IPS-18c (cell line): ENCODE data around the gene EIF2AK2.

Experiments used
- H3K4me3 ChIP-seq: 2 replicates; pipeline ENCODE4 v1.7.0; 2013; ENCODE audit warnings: low read depth, mild to moderate bottlenecking, low read length, moderate library complexity; ENCODE audit not compliant: insufficient read depth
- H3K9me3 ChIP-seq: one replicate; pipeline ENCODE4 v1.6.1; 2013; ENCODE audit warnings: mild to moderate bottlenecking, low read length, moderate library complexity; ENCODE audit not compliant: control insufficient read depth, insufficient read depth

The EIF2AK2 gene

GRCh38 chr2:37083873-37084794 is 72.6 kb downstream of the EIF2AK2 start, which contains the start of the genes GPATCH11 and HEATR5B:
TSS of gene GPATCH11 (plus strand) at chr2:37084518. CDS start at chr2:37088382, 3,864 bp downstream.
TSS of gene HEATR5B (minus strand) at chr2:37084372. CDS start at chr2:37083414, 958 bp downstream.
- peak within 1 kb of the TSS; percentile 92 for H3K4me3 ChIP-seq
- H3K9me3 ChIP-seq: no peaks in the 10 kb centered on the region

DNA sequence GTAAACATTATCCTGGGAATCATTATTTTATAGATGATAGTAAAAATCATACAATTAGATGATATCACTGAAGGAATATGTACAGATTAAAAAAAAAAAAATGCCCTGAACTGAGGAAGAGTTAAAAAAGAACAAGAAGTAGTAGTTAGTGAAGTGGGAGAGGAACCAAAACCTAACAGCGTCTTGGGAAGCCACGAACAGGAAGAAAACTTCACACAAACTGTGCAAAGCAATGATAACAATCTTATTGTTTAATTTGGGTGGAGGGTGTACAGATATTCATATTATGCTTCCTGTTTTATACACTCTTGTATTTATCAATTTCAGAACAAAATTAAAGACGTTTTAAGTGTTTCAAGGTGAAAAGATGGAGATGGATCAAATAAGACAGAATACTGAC is 76.1 kb downstream of the EIF2AK2 start:
- no peaks in the 10 kb centered on the region for H3K9me3 ChIP-seq
- no peak overlapping the region for H3K4me3 ChIP-seq

DNA sequence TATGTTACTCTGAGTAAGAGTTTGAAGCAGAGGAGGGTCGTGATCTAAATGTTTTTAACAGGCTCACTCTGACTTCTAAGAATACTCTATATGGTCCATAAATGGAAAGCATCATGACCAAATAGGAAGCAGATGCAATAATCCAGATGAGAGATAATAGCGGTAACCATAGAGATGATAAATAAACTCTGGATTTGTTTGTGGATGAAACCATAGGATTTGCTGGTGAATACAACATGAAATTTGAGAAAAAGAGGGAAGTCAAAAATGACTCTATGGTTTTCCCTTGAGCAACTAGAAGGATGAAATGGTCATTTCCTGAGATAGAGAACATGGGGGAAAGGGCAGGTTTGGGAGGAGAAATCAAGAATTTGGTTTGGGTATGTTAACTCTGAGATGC is 76.5 kb downstream of the EIF2AK2 start:
- no peak overlapping the region for H3K4me3 ChIP-seq
- H3K9me3 ChIP-seq: no peaks in the 10 kb centered on the region

DNA sequence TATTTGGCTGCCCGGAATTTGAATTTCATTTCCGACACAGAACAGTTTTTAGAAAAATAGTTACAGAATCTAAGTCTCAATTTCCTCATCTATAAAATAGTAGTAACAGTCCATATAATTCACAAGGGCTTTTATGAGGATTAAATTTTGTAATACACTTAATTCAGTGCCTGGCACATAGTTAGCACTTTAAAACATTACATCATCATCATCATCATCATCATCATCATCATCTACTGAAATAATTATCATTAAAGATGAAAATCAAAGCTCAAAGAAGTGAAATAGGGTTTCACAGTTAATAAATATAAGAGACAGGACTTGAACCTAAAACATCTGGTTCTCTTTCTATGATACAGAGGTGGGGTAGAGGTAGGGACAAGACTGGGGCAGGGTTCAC is 85.8 kb downstream of the EIF2AK2 start:
- Histone ChIP-seq H3K9me3 (no peaks in the 10 kb centered on the region), H3K4me3 (no peak overlapping the region)

GRCh38 chr2:37068686-37069085 is 88.1 kb downstream of the EIF2AK2 start:
- Histone ChIP-seq H3K4me3 (no peak overlapping the region), H3K9me3 (no peaks in the 10 kb centered on the region)

GRCh38 chr2:37061776-37062175 is 95.0 kb downstream of the EIF2AK2 start:
- Histone ChIP-seq H3K9me3 (no peaks in the 10 kb centered on the region), H3K4me3 (no peak overlapping the region)

GRCh38 chr2:37061013-37061711 is 95.6 kb downstream of the EIF2AK2 start:
- H3K4me3 ChIP-seq: no peak overlapping the region

DNA sequence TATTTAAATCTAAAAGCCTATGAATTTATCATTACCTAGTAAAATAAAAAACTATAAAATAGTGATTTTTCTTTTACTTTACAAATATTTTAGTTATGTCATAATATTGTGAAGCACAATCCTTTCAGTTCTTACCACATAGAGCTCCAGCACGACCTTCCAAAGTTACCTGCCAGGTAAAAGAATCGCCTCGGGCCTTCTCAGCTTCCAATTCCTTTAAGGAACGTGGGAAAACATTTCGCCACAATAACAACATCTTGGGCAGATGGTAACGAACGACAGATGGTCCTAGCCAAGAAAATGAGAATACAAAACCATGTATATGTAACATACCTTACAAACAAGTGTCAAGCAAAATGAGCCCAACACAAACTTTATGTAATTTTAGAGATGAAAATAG is 96.3 kb downstream of the EIF2AK2 start:
- Histone ChIP-seq H3K4me3 (no peak overlapping the region), H3K9me3 (no peaks in the 10 kb centered on the region)

More at GRCh38 chr2:37061013-37061711, 95.6 kb downstream of the EIF2AK2 start:
- H3K9me3 ChIP-seq: no peaks in the 10 kb centered on the region

- Histone ChIP-seq H3K9me3 (no peaks in the 10 kb centered on the region), H3K4me3 (no peak overlapping the region)
Observed at GRCh38 chr2:37059841-37060240, 96.9 kb downstream of the EIF2AK2 start.

- no peaks in the 10 kb centered on the region for H3K9me3 ChIP-seq
- no peak overlapping the region for H3K4me3 ChIP-seq
Observed at GRCh38 chr2:37052600-37053332, 104.0 kb downstream of the EIF2AK2 start.
